HS-27A (cell line): ENCODE data around the gene RNF220.
"Not testable (repeated sequence)": the region's sequence is repeated elsewhere in the genome, so short reads cannot be mapped to it uniquely, and the experiment has no call there.

Experiments
- DNase-seq: peaks from one replicate; pipeline ENCODE4 v3.0.0-alpha.2; 2012; ENCODE audit warnings: low read depth, missing footprints

RNF220 gene

DNA sequence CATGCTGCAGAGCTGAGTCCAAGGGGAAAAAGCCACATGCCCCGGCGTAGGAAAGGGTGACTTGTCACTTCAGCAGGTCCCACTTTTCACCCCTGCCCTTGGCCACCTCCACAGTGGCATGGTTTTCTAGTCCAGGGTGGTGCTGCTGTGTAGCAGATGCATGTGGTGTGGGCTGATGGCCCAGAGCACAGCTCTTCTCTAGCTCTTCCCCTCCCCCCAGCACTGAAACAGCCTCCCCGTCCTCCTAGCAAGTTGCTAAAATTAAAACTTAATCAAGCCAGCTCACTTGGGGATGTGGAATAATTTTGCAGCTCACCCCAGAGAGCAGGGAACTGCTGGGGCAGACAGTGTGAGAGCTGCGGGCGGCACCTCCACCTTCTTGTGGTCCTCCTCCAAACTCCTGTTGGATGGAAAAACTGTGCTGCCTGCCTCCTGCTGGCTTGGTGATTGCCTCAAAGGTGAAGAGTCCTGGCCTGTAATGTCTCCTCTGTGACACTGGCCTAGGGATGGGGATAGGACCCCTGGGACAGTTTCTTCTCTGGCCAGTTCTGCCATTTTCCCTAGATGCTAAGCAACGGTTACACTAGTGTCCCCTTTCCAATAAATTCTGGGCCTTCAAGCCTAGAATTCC lies 91.6 kb downstream of the RNF220 start:
- DNase-seq: no peak

DNA sequence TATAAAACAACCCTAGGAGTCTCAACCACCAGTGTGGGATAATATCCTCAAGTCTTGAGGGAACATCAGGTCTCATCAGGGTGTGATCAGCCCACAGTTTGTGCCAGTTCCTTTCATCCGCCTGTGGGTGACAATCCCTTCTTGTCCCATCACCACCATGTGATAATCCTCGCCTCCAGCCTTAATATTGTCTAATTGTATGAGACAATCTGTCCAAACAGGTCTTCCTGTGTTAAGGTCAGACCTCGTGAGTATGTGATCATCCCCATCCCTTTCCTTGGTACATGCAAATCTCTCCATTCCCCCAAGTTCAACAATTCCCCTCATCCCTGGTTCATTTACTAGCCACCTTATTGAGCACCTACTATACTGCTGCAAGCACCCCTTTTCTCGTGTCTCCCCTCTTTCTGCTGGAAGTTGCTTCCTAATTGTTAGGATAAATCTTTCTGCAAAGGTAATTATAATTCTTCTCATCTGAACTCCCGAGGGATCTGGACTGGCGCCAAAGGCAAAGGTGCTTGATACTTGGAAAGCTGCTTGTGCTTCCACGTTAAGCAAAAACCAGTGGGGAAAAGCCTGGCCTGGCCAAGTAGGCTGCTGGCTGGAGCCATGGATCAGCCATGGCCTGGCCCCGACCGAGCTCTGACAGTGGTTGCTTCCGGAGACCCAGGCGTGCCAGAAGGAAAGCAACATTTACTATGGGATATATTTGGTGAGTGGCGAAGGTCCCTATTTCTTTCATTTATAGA lies 92.5 kb downstream of the RNF220 start:
- no peak for DNase-seq

DNA sequence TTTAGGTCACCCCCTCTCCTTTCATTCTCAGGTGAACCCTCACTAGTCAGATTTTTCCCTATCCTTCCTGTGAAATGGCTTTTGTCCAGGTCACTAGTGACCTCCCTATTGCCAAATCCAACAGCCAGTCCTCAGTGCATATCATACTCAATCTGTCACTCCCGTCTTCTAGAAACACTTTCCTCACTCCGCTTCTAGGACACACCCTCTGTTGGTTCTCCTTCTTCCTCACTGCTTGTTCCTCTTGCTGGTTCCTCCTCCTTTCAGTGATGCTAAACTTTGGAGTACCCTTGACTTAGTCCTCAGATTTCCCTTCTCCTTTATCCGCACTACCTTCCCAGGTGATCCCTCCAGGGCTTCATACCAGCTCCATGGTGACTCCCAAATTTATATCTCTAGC lies 94.3 kb downstream of the RNF220 start:
- no peak for DNase-seq

DNA sequence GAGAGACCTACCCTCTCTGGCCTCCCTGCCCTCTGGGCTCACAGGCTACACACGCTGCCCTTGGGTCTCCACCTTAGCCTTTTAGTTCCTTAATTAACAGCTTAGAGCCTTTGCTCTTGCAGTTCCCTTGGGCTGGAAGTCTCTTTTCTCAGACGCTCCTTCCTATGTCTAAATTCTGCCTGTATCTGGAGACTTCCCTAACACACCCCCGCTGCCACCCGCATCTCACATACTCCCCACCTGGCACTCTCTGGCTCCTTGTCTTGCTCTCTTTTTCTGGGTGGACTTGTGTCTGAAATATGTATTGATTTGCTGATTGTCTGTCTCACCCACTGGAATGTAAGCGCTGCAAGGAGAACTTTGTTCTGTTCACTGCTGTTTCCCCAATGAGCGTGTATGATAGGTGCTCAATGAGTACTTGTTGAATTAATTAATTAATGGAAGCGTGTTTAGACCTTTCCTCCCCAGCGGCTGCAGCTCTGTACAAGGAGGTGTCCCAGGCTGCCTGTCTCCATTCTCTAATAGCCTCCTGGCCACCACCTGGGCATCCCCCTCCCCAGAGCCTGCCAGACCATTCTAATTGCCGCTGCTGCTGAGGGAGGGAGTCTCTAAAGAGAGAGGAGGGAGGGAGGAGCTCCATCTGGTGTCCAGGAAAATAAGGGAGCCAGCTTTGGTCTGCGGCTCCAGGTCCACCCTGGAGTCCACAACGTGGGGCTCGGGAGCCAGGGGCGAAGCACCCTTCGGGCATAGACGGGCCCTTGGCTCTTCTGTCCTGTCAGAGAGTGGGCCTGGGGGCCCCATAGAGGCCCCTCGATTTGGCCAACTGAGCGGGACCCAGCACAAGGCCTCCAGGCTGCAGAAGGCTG lies 95.4 kb downstream of the RNF220 start:
- DNase-seq: peak; percentile 20

DNA sequence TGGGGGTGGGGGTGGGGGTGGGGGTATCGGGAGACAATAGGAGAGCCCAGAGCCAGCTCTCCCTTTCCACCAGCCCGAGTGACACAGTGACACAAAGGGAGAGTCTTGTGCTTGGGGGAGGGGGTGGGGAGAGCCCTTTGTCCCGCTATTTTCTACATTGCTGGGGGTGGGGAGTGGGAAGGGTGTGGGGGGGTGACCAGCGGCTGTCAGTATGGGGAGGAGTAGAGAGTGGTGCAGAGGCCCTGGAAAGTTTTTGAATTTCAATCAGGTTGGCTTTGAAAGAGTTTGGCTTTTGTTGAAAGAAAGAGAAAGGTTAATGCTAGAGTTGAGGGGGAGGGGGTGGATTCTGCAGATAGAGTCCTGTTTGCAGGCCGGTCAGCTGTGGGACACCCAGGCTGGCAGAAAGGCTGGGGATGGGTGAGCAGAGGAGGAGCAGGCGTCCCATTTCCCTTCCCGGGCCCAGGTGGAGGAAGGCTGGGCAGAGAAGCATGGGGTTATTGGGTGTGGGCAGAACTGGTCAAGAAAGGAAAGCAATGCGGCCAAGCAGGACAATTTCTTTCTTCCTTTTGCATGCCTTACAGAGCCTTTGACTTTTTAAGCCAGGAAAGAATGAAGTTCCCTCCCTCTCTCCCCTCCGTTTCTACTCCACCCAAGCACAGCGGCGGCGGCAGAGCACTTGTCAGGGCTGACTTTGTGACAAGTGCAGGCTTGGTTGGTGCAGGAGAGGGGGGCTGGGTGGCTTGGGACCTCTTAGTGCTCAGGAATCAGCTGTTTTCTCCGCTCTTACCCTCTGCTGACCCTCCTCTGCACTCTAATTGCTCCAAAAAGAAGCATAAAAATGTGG lies 96.2 kb downstream of the RNF220 start:
- no peak for DNase-seq

DNA sequence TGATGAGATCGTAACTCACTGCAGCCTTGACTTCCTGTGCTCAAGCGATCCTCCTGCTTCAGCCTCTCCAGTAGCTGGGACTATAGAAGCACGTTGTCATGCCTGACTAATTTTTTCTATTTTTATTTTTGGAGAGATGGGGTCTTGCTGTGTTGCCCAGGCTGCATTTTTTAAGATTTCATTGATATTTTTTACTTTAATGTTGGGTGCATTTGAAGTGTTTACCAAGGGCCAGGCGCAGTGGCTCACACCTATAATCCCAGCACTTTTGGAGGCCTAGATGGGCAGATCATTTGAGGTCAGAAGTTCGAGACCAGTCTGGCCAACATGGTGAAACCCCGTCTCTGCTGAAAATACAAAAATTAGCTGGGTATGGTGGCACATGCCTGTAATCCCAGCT lies 97.8 kb downstream of the RNF220 start:
- DNase-seq: not testable (repeated sequence)

DNA sequence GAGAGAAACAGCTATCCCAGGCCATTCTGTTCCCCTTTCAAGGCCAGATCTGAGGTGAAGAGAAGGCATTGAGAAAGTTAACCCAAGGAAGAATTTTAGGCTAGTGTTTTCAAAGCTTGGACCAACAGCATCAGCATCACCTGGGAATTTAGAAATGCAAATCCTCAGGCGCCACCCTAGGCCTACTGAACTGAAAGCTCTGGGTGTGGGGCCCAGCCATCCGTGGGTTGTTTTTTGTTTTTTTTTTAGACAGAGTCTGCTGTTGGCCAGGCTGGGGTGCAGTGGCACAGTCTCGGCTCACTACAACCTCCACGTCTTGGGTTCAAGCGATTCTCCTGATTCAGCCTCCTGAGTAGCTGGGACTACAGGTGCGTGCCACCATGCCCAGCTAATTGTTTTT lies 98.6 kb downstream of the RNF220 start:
- no peak for DNase-seq

DNA sequence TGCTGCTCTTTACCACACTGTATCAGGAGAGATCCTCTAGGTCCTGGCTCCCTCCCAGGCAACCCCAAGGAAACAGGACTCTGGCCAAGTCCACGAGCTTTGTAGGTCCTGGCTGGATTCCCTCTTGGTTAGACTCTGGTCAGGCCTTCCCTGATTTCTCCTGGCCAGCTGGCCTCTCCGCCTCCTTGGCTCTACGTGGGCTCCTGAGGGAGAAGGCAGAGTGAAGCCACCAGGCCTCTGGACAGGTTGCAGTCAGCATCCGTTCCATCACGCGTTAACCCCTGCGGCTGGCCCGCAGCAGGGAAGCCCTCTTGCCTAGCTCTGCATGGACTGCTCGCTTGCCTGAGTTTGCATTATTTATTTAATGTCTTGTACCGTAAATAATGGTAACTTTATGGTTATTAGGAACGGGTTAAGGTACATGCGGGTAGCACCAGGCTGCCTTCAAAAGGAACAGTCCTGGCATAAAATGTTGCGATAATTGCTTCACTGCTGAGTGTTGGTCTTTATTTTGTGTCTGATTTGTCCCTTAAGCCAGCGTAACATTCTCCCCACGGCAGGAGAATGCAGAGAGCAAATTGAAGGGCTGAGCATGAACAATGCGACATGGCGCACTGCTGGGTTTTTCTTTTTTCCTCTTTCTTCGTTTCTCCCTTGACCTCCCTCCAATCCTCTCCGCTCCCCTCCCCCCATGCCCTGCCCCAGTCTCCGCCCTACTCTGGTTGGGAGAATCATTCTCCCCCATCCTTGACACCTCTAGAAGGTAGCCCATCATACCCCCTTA lies 100.3 kb downstream of the RNF220 start:
- DNase-seq: no peak

DNA sequence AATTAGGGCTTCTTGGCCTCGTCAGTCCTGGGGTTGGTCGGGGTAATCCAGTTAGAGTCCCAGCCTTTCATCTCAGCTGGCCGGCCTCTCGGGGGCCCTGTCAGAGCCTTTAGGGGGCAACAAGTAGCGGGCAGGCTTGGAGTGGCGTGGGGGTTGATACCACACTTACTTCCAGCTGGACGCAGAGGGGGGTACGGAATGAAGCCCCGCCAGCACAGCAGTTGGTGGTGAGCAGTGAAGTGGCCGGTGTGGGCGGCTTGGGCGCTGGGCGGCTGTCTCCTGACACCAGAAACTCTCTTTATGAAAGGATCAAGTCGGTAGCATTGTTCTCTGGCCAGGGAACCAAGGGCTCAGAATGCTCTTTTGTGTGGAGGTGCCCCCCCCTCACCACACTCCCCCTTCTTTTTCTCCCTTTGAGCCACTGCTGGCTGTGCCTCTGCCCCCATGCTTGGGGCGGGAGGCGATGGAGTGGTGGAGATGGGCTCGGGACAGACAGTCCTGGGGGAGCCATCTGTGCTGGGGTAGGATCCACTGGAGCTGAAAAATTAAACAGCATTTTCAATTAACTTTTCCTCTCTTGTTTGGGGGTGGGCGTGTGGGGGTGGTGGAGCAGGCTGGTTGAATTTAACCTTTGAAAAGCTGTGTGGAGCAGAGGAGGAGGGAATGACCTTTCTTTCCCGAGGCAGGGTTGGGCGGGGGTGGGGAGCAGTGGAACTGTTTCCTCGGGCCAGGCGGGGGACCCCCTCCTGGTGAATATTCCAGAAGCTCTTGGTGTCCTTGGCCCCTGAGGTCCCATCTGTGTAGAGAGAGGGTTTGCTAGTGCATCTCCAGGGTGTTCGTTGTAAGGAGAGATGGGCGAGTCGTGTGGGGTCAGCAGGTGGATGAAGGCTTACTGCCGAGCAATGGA lies 102.7 kb downstream of the RNF220 start:
- DNase-seq: no peak

DNA sequence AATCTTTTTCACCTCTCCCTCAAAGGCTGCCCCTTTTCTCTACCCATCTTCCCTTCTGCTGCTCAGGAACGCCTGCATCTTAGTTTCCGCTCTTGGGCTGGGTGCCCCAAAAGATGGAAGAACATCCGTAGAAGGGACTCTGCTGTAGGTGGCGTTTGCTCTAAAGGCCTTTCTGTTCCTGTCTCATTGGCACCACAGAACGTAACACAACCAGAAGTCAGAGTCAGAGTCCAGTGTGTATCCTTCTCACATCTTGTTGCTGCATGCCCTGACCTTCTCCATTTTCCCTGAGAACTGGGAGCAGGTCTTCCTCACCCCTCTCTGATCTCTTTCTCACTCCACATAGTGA lies 103.3 kb downstream of the RNF220 start:
- no peak for DNase-seq

DNA sequence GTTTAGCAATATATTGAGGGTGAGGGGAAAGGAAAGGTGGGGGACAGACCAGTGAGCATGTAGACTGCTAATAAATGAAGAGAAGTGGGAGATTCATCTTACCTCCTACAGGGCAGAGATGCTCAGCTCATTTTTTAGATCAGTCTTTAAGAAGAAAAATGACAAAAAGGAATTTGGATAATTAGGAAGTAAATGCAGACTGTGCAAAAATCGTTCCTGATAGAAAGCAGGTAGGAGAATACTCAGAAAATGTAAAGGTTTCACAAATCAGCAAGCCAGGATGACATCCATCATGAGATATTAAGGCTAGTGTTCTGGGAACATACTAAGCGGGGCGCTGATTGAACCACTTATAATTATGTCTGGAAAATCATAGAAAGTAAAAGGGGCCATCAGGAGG lies 106.3 kb downstream of the RNF220 start:
- no peak for DNase-seq

DNA sequence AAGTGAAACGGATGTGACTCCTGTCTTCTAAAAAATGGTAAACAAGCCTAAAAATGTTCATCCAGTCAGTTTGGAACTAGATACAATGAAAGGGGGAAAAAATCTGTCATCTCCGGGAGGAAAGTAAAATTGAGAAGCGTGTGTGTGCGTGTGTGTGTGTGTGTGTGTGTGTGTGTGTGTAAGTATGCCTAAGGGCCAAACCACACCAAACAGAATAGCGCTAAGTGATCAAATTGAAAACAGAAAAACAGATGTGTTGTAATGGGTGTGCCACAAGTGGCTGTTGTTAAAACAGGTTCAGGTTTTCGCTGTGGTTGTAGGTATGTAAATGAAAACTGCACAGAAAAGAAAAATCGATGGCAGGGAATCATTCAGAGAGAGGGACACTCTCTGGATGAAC lies 106.7 kb downstream of the RNF220 start:
- DNase-seq: no peak

DNA sequence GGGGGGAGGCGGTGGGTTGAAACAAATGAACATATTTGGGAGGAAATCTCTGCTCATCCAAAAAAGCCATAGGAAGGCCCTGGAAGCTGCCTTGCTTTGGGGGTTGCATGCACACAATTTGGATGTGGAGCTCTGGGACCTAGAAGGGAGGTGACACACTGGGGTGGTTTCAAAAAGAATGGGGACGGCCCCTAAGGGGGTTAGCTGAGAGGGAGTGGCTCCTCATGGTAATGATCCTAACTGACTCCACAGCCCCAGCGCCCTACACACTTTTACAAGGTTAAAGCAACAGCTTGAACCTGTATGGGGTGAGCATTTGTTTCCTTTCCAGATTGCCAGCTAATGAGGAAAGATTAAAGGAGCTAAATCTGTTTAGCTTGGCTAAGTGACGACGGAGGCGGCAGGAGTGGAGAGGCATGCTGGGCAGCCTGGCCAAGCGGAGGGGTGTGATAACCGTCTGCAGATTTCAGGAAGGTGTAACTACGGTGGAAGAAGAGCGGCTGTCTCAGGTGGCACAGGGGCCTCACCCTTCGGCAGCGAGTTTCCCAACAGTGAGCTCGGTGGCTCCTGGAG lies 107.3 kb downstream of the RNF220 start:
- no peak for DNase-seq

DNA sequence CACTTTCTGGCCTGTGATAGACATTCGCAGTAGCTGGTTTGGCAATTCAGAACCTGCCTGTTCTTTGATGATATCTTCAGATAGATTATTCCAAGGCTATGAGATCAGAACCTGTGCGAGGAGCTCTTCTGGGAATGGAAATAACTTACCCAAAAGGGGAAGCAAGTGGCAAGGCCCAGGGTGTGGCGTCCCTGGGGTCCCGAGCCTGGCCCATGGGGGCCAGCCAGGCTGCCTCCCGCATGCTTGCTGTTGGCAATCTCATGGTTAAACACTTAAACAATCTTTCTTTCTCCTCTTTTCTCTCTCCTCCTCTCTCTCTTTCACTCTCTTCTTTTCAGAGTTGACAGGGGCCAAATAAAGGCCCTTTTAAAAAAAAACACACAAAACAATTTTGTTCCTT lies 108.1 kb downstream of the RNF220 start:
- DNase-seq: no peak

DNA sequence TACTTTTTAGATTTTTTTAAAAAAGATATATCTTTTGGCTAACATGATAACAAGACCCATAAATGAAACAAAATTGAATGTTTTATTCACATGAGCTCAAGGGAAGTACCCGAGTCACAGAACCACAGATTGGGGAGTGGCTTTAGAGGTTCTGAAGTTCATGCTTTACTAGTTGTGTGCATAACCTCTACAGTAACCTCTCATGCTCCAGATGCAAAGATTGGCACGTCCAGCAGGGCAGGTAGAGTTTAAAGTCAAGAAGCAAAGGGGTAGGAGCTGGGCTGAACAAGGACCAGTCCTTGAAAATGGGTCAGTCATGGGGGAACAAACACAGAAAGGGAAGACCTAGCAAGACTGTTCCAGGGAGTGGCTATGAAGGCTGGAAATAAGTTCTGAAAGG lies 109.6 kb downstream of the RNF220 start:
- no peak for DNase-seq

DNA sequence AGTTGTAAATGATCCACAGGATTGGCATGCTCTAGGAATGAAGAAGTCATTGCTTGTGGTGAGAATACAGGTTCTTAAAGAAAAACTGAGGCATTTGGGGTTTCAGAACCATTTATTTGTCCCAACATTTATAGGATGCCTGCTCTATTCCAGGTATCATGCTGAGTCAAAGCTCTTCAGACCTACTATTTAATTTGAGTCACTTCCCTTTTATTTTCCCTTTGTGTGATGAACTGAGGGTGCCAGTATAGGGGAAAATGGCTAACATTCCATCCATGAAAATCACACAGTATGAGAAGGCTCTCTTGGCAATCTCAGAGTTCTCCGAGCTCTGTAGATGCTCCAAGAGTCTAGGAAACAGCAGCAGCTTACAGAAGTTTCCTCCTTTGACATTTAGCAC lies 110.4 kb downstream of the RNF220 start:
- DNase-seq: no peak

DNA sequence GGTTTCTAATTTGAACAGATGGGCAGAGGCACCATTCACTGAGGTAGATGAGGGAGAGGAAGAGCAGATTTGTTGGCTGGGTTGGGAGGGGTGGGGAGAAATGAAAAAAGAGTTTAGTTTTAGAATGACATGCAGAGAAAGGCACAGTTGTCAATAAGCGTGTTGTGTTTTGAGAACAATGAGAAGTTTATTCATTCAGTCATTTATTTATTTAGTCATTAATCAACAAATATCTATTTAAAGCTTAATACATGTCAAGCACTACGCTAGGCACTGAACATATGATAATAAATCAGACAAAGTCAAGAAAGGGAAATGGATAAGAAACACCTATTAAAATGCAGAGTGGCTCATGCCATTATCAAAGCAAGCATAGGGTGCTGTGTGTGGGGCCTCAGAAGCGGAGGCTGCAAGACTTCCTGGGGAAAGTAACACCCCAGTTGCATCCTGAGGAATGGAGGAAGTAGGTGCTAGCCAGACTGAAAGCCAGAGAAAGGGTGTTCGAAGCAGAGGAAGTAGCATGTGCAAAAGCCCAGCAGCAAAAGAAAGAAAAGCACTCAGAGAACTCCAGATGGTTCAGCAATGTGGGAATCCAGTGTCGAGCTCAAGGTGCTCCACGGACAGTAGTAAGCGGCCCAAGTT lies 114.1 kb downstream of the RNF220 start:
- DNase-seq: no peak

DNA sequence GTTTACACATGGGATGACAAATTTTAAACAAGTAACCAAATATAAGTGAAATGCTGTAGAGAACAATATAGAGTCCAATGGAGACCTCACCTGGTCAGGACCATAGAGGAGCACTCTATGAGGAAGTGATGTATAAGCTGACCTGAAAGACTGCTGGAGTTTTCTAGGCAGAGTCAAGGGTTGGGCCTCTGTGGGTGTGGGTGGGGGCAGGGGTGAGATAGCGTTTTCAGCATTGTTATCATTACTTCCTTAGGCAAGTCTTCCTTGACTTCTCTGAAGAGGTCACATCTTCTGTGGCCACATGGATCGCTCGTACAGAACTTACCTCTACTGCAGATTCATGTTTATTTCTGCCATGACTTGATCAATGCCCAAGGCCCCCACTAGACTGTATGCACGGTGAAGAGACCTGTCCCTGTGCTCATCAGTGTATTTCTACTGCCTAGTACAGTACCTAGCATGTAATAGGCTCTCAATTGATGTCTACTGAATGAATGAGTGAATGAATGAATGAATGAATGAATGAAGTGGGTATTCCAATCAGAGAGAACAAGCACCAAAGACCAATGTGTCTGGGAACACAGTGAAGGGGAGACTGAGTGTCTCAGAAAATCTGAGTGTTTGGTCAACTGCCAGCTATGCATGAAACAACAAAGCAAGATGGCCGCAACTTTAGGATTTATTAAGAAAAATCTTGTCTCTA lies 116.5 kb downstream of the RNF220 start:
- DNase-seq: no peak
